ENCODE data around the gene ZNF33A.
"Not testable (repeated sequence)": the region's sequence is repeated elsewhere in the genome, so short reads cannot be mapped to it uniquely, and the experiment has no call there.

The ZNF33A gene

GRCh38 chr10:37991655-37992054 lies 18.8 kb upstream of the ZNF33A start:
- no peak for DNase-seq (ENCODE audit: low read depth in 1 of 2, low spot score in 1 of 2)
- Histone ChIP-seq H3K27me3 (ENCODE audit: insufficient read depth, poor library complexity, severe bottlenecking) (no peaks in the 10 kb centered on the region), H3K27ac (replicated peaks) (no peak overlapping the region), H3K4me3 (replicated peaks; ENCODE audit: insufficient read depth, low read length) (no peak overlapping the region)
- TF ChIP-seq GABPA (IDR thresholded peaks at IDR 0.05; ENCODE audit: low read depth) (no peak), SPI1 (IDR thresholded peaks at IDR 0.05; ENCODE audit: borderline replicate concordance, low read depth) (no peak), POLR2AphosphoS5 (IDR thresholded peaks at IDR 0.05; ENCODE audit: low read depth) (no peak), CTCF (IDR thresholded peaks at IDR 0.05; ENCODE audit: insufficient read depth, low read length) (no peak), REST (IDR thresholded peaks at IDR 0.05; ENCODE audit: insufficient replicate concordance, low read depth) (no peak)

- H3K27ac ChIP-seq (replicated peaks) = no peak overlapping the region
- H3K4me3 ChIP-seq (replicated peaks; ENCODE audit: insufficient read depth, low read length) = no peak overlapping the region
- DNase-seq (ENCODE audit: low read depth in 1 of 2, low spot score in 1 of 2) = no peak
- H3K27me3 ChIP-seq (ENCODE audit: insufficient read depth, poor library complexity, severe bottlenecking) = no peaks in the 10 kb centered on the region
- TF ChIP-seq SPI1 (IDR thresholded peaks at IDR 0.05; ENCODE audit: borderline replicate concordance, low read depth) (no peak), REST (IDR thresholded peaks at IDR 0.05; ENCODE audit: insufficient replicate concordance, low read depth) (no peak), CTCF (IDR thresholded peaks at IDR 0.05; ENCODE audit: insufficient read depth, low read length) (no peak), GABPA (IDR thresholded peaks at IDR 0.05; ENCODE audit: low read depth) (no peak), POLR2AphosphoS5 (IDR thresholded peaks at IDR 0.05; ENCODE audit: low read depth) (no peak)
Measured at GRCh38 chr10:37992083-37992482, 18.4 kb upstream of the ZNF33A start.

- not testable (repeated sequence) for H3K27ac ChIP-seq (replicated peaks); H3K4me3 ChIP-seq (replicated peaks; ENCODE audit: insufficient read depth, low read length); DNase-seq (ENCODE audit: low read depth in 1 of 2, low spot score in 1 of 2); H3K27me3 ChIP-seq (ENCODE audit: insufficient read depth, poor library complexity, severe bottlenecking)
Measured at GRCh38 chr10:37998920-37999319, 11.6 kb upstream of the ZNF33A start.

- H3K27ac ChIP-seq (replicated peaks); H3K27me3 ChIP-seq (ENCODE audit: insufficient read depth, poor library complexity, severe bottlenecking); DNase-seq (ENCODE audit: low read depth in 1 of 2, low spot score in 1 of 2); H3K4me3 ChIP-seq (replicated peaks; ENCODE audit: insufficient read depth, low read length): not testable (repeated sequence)
Measured at GRCh38 chr10:38000474-38000873, 10.0 kb upstream of the ZNF33A start.

GRCh38 chr10:38003026-38003425 lies 7.4 kb upstream of the ZNF33A start:
- no peak for TF ChIP-seq GABPA (IDR thresholded peaks at IDR 0.05; ENCODE audit: low read depth)
- no peak for TF ChIP-seq CTCF (IDR thresholded peaks at IDR 0.05; ENCODE audit: insufficient read depth, low read length)
- TF ChIP-seq REST (IDR thresholded peaks at IDR 0.05; ENCODE audit: insufficient replicate concordance, low read depth) = no peak
- no peak for TF ChIP-seq POLR2AphosphoS5 (IDR thresholded peaks at IDR 0.05; ENCODE audit: low read depth)
- no peak for TF ChIP-seq SPI1 (IDR thresholded peaks at IDR 0.05; ENCODE audit: borderline replicate concordance, low read depth)
- H3K27ac ChIP-seq (replicated peaks) = no peak overlapping the region
- no peak for DNase-seq (ENCODE audit: low read depth in 1 of 2, low spot score in 1 of 2)

More at GRCh38 chr10:38003026-38003425, 7.4 kb upstream of the ZNF33A start:
- no peaks in the 10 kb centered on the region for H3K27me3 ChIP-seq (ENCODE audit: insufficient read depth, poor library complexity, severe bottlenecking)
- H3K4me3 ChIP-seq (replicated peaks; ENCODE audit: insufficient read depth, low read length) = no peak overlapping the region
